ENCODE data around the gene FAM78B. TPM values are rescaled to one million over a fixed set of nuclear protein-coding genes. Genes with fewer than 3 reads are reported as not detected.

FAM78B gene
- total and polyA plus RNA-seq, 10 of the 15 experiments (the other 5 are each of a cell fraction or from before 2014, with no cell fraction given): 0.10 to 4.9 (median 1.6) TPM

DNA sequence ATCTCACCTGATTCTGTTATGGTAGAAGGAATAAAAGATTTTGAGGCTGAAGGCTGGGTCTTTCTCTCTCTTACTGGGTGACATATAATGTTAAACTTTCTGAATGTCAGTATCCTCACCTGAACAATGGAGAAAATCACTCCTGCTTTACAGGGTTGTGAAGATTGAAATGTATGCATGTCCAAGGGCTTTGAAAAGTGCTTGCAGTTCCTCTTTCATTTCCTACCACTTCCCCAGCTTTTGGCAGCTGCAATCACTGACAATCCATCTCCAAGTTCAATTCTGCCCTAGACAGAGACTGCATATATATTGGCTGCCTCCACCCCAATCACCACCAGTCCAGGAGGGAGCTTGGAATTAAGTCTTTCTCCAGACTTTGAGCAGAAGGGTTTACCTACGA, 39.8 kb downstream of the FAM78B start:
- ATAC-seq (peak; percentile 28; the same call in 1 of the 3 replicates), FAIRE-seq (no peak), DNase-seq (ENCODE audit: low read depth, low spot score) (no peak)
- Histone ChIP-seq H2AFZ (ENCODE audit: control insufficient read depth, low read depth, low read length) (no peak overlapping the region), H3K27me3 (replicated peaks in 1 of 2; ENCODE audit: control insufficient read depth in 2 of 2, insufficient read depth in 2 of 2, low read length in 1 of 2) (no peaks in the 10 kb centered on the region), H3K9me3 (replicated peaks; ENCODE audit: control insufficient read depth, insufficient read depth, low read length) (no peaks in the 10 kb centered on the region), H3K4me2 (ENCODE audit: control insufficient read depth, insufficient read depth) (no peak overlapping the region), H3K4me3 (no peak overlapping the region), H3K79me2 (ENCODE audit: control insufficient read depth, insufficient read depth, low read length) (no peaks in the 10 kb centered on the region), H4K20me1 (ENCODE audit: control insufficient read depth, insufficient read depth) (no peaks in the 10 kb centered on the region), H3K4me1 (ENCODE audit: control insufficient read depth, insufficient read depth, low read length) (no peaks in the 10 kb centered on the region), H3K36me3 (ENCODE audit: control insufficient read depth in 2 of 2, insufficient read depth in 2 of 2, low read length in 1 of 2) (no peaks in the 10 kb centered on the region), H3K9ac (ENCODE audit: control insufficient read depth, insufficient read depth, low read length) (no peak overlapping the region), H3K27ac (ENCODE audit: control insufficient read depth, insufficient read depth) (no peak overlapping the region)
- ChIA-PET CTCF (interaction anchor here (1.1 to 1.3 kb wide), 3 partner anchors 9 to 352 kb away, joined by 3 to 4 read pairs (median 3); no protein-coding TSS in a partner anchor), POLR2A (no interaction called here), SMC1A (ENCODE audit: uncharacterized antibody, unreplicated experiment) (interaction anchor here (1.4 kb wide), 1 partner anchor 17 kb away, joined by 3 read pairs; no protein-coding TSS in a partner anchor), RAD21 (ENCODE audit: unreplicated experiment) (no interaction called here)
- no TSS peak for BruUV-seq (replicated peaks)
- WGBS (ENCODE audit: insufficient coverage, insufficient replicate concordance, low lambda C conversion rate, missing lambda C conversion rate): 0% methylated on average over 1 of the region's 1 CpG
- TF ChIP-seq ETV6 (conservative IDR thresholded peaks at IDR 0.05 in 1 of 2, IDR thresholded peaks at IDR 0.05 in 1 of 2; ENCODE audit: borderline replicate concordance in 1 of 2, low read depth in 1 of 2) (peak in 1 of 2 experiments; percentile 50; a peak in 1 of 4 replicates), SPI1 (IDR thresholded peaks at IDR 0.05; ENCODE audit: borderline replicate concordance, insufficient read depth, low read depth, low read length) (peak; percentile 79), NR2C1 (IDR thresholded peaks at IDR 0.05) (no peak)
- in situ Hi-C loops (cut with MboI): no loop called here
- intact Hi-C loops (cut with micrococcal nuclease; ENCODE audit: unreplicated experiment): no loop called here

DNA sequence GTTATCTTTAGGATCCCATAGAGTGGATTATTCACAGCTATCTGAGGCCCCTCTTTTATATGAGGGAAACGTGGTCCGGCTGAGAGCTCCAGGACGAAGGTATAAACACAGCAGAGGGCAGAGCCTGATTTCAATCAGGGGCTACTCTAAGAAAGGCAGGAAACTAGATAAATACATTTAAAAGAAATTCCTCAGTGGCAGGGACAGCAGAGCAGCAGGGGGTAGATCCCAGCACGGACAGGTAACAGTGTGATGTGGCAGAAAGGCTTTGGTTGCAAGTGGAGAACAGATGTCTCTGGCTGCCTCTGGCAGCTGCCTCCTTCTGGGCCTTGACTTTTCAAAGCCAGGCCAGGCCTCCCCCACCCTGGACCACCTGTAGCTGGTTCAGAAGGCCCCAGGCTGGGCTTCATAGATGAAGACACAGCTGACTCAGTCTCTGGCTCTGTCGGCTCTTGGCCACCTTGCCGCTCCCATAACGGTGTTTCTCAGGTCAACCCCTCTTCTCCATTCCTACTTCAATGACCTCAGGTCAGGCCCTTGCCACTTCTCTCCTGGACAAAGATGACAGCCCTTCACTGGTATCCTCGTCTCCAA, 43.8 kb downstream of the FAM78B start:
- ChIA-PET CTCF (interaction anchor here (0.5 to 0.7 kb wide), 2 partner anchors 10 to 140 kb away, joined by 3 to 4 read pairs; no protein-coding TSS in a partner anchor), SMC1A (ENCODE audit: uncharacterized antibody, unreplicated experiment) (no interaction called here), POLR2A (no interaction called here), RAD21 (ENCODE audit: unreplicated experiment) (no interaction called here)
- Histone ChIP-seq H3K27me3 (replicated peaks in 1 of 2; ENCODE audit: control insufficient read depth in 2 of 2, insufficient read depth in 2 of 2, low read length in 1 of 2) (no peaks in the 10 kb centered on the region), H3K9me3 (replicated peaks; ENCODE audit: control insufficient read depth, insufficient read depth, low read length) (no peaks in the 10 kb centered on the region), H3K79me2 (ENCODE audit: control insufficient read depth, insufficient read depth, low read length) (no peaks in the 10 kb centered on the region), H3K4me2 (ENCODE audit: control insufficient read depth, insufficient read depth) (no peak overlapping the region), H3K4me1 (ENCODE audit: control insufficient read depth, insufficient read depth, low read length) (no peaks in the 10 kb centered on the region), H3K27ac (ENCODE audit: control insufficient read depth, insufficient read depth) (no peak overlapping the region), H3K36me3 (ENCODE audit: control insufficient read depth in 2 of 2, insufficient read depth in 2 of 2, low read length in 1 of 2) (no peaks in the 10 kb centered on the region), H2AFZ (ENCODE audit: control insufficient read depth, low read depth, low read length) (no peak overlapping the region), H3K9ac (ENCODE audit: control insufficient read depth, insufficient read depth, low read length) (no peak overlapping the region), H4K20me1 (ENCODE audit: control insufficient read depth, insufficient read depth) (no peaks in the 10 kb centered on the region), H3K4me3 (no peak overlapping the region)
- DNase-seq (ENCODE audit: low read depth, low spot score) (no peak), ATAC-seq (no peak), FAIRE-seq (no peak)
- no TSS peak for BruUV-seq (replicated peaks)
- in situ Hi-C loops (cut with MboI): no loop called here
- intact Hi-C loops (cut with micrococcal nuclease; ENCODE audit: unreplicated experiment): no loop called here
- 60% methylated on average over 8 of the region's 8 CpGs for WGBS (ENCODE audit: insufficient coverage, insufficient replicate concordance, low lambda C conversion rate, missing lambda C conversion rate)
- no peak for TF ChIP-seq CEBPB (IDR thresholded peaks at IDR 0.05; ENCODE audit: borderline replicate concordance in 1 of 2, low read depth in 2 of 2, low read length in 2 of 2)
- no peak for TF ChIP-seq BHLHE40 (IDR thresholded peaks at IDR 0.05; ENCODE audit: borderline replicate concordance in 1 of 2, low read depth in 2 of 2, low read length in 1 of 2)
- no peak for TF ChIP-seq RFX5 (IDR thresholded peaks at IDR 0.05; ENCODE audit: low read depth, low read length)
- TF ChIP-seq POU2F2 (IDR thresholded peaks at IDR 0.05; ENCODE audit: borderline replicate concordance, low read depth, low read length): no peak
- no peak for TF ChIP-seq ZNF217 (IDR thresholded peaks at IDR 0.05)
- TF ChIP-seq NFXL1 (IDR thresholded peaks at IDR 0.05; ENCODE audit: borderline replicate concordance): no peak
- no peak for TF ChIP-seq CREB1 (IDR thresholded peaks at IDR 0.05; ENCODE audit: low read depth)
- no peak for TF ChIP-seq SP1 (IDR thresholded peaks at IDR 0.05; ENCODE audit: low read depth, low read length)
- no peak for TF ChIP-seq RAD21 (IDR thresholded peaks at IDR 0.05; ENCODE audit: insufficient read depth, low read depth, low read length)
- TF ChIP-seq CHD4 (IDR thresholded peaks at IDR 0.05): no peak

Data from GM12878 (cell line).